GM12875 (cell line): Measurements from ENCODE around the gene DHX32.
A peak's percentile ranks its signal among the peaks of the same experiment; 100 is the strongest.

Experiments used
- H3K4me3 ChIP-seq: one replicate; pipeline ENCODE4 v1.5.1; 2011; ENCODE audit warnings: low read depth, low read length, control low read depth
- CTCF ChIP-seq: IDR thresholded peaks from 2 replicates; pipeline ENCODE4 v1.5.1; 2011; ENCODE audit warnings: low read depth, mild to moderate bottlenecking, control low read depth, inconsistent platforms, low read length, moderate library complexity, borderline replicate concordance; ENCODE audit not compliant: insufficient read depth

Gene DHX32

DNA sequence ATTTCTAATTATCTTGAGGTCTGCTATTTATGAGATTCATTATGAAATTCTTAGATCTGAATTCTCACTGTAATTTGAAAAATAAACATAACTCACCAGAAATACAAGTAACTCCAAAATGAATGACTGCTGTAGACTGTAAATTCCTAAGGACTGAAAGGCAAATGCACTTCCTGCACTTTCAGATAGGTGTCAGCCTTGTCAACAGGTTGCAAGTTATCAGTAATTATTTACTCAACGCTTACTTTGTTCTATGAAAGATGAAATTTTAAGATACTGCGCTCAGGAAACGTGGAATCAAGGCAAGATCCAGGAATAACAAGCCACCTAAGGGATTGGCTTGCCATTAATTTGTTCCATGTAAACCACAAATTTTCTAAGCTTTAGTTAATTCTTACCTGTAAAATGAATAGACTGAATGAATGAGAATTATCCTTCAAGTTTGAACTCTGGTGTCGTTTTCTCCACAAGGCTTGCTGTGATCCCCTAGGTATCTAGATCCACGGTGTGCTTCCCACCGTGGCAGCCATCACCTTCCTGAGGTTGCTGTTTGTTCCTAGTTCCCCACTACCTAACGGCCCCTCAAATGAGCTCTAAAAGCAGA, 12.6 kb downstream of the DHX32 start:
- H3K4me3 ChIP-seq = no peak overlapping the region
- peak; percentile 62; the same call in 1 of the 2 replicates for TF ChIP-seq CTCF

DNA sequence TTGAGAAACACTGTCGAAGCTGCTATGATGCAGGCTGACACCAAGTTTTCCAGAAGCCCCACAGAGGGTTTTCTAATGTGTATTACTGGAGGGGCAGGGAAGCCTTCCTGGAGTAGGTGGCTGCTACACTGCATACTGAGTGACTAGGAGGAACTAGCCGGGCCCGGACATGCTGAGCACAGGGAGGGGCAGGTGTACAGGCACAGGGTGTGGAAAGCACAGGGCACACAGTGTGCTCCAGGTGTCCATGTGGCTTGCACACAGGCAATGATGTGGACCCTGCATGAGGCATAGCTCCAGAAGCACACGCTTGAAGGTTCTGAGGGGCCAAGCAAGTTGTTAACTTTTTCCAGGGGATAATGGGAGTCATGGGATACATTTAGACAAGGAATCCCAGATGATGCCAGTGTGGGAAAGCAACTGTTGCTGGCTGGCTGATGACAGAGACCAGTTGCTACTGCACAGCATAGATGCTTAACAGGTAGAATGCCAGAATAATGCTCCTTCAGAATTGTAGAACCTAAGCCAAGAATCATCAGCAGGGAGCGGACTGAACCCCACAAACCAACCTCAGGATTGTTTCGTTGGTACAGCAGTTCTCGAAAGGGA, 14.6 kb downstream of the DHX32 start:
- no peak for TF ChIP-seq CTCF
- H3K4me3 ChIP-seq = no peak overlapping the region

DNA sequence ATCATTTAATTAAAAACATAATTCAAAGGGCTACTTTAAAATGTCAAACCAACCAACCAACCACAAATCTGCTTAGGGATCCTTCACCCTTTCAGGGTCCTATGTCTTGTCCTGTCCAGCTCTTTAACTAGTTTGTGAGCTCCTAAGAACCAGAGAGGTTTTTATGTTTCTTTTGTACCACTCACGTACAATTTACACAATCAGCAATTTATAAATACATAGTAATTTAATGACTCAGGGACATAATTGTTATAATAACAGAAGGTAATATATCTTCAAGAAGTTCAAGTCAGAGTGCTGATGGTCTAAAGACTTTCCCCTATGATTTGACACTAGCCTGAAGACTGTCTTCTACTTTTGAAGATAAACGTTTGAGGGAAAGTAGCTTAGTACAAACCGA, 16.0 kb downstream of the DHX32 start:
- no peak for TF ChIP-seq CTCF
- H3K4me3 ChIP-seq = no peak overlapping the region

DNA sequence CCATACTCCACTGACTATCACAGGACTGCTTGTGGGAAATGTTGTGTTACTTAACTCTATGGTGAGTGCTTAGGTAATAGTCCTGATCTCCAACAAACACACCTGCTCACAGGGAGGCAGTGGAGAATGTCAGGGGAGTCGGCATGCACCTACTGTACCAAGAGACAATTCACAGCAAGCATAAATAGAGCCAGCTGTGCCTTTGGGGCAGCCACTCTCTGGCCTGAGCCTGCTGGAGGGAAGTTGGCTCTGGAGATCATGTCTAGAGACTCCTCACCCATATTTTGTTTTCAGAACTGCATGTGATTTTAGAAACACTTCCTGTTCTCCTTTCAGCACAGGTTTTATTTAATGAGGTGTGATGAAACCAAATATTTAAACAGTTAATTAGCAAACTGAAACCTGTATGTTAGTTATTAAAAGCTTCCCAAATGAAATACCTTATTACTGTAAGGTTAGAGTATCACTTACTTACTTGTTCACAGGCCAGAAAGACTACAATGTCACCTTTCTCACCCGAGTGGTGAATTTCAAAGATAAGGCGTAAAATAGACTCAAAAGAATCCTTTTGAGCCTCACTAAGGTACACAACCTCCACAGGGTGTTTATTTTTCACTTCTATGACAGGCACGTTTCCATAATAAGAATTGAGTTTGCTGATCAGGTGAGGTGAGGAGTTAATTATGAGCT, 21.8 kb downstream of the DHX32 start:
- no peak overlapping the region for H3K4me3 ChIP-seq
- no peak for TF ChIP-seq CTCF

DNA sequence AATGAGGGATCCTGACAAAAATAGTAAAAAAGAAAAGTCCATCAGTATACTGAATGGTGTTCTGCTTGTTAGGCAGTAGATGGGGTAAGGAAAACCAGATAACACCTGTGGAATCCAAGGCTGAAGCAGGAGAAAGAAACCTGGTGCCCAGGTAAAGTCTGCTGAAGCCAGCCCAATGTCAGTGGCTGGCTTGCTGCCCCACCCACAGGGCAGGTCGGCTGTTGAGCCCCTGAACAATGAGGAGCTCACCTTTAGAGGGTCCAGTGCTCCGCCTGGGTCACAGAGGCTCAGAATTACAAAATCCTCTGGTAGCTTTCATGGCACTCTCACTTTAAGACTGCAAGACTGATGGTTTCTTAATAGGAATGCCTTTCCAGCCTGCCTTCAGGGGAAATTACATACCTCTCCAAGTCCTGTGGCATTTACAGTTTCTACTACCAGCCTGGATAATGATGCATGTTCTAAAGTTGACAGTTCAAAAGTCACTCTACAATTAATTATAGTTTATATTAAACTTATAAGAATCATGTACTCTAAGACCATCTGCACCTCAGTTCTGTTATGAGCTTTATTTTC, 23.8 kb downstream of the DHX32 start:
- no peak overlapping the region for H3K4me3 ChIP-seq
- TF ChIP-seq CTCF = no peak

DNA sequence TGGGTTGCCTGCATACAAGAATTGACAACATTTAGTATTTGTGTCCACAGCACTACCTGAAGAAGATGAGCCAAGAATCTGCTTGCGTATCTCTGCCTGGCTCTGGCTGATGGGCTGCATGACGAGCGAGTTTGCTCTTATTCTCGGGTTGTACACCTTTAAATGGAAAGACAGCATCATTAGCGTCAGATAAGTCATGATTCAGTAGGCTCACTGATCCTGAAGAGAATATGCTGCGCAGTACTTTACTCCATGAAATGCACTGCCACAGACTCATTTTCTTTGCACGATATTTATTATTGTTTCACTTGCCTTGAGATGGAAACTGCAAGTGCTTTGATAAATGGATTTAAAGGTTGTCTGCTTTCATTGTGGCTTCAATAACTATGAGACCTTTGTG, 28.6 kb downstream of the DHX32 start:
- no peak for TF ChIP-seq CTCF
- H3K4me3 ChIP-seq = no peak overlapping the region
